SK-N-SH (cell line): ENCODE results near the gene KLHL28. TPM values are rescaled to one million over a fixed set of nuclear protein-coding genes. Genes with fewer than 3 reads are reported as not detected.

Experiments
- CTCF ChIA-PET: fragments of 300-600, 350-600 bp; formaldehyde crosslinking; extraction: SDS; loops from one replicate; lab custom pipeline; 2021; lab: Yijun Ruan, JAX
- POLR2A ChIA-PET: fragments of 350-600 bp; sonication (Branson Sonifier 250); formaldehyde crosslinking; extraction: SDS; loops from one replicate; lab custom pipeline; 2020; ENCODE audit warnings: antibody characterized with exemption, inconsistent platforms; lab: Yijun Ruan, JAX
- DNase-seq: peaks from one replicate; pipeline ENCODE4 v3.0.0; 2012
- H2AFZ ChIP-seq: fragments of 200-600 bp; sonication (generic); 2 replicates; pipeline ENCODE4 v1.8.1; 2016; ENCODE audit warnings: antibody characterized with exemption, mild to moderate bottlenecking, low read depth
- H3F3A ChIP-seq: fragments of 200-600 bp; sonication (generic); replicated peaks from 2 replicates; pipeline ENCODE3; 2016; ENCODE audit warnings: antibody characterized with exemption, mild to moderate bottlenecking; ENCODE audit not compliant: insufficient read depth
- H3K27ac ChIP-seq, 2 experiments: fragments of 200-500 bp in 1 of 2; fragments of 200-600 bp in 1 of 2; sonication (Bioruptor generic) in 1 of 2; sonication (generic), shearing (Covaris generic) in 1 of 2; 2 replicates each; pipeline versions ENCODE4 v1.5.1 to v1.6.1; 2014 to 2016; ENCODE audit warnings: low read depth in 2 of 2, inconsistent platforms in 1 of 2, low read length in 1 of 2, mild to moderate bottlenecking in 1 of 2, mixed read lengths in 1 of 2
- H3K27me3 ChIP-seq: fragments of 200-600 bp; sonication (generic), shearing (Covaris generic); 2 replicates; pipeline ENCODE4 v1.6.1; 2016; ENCODE audit warnings: mixed run types; ENCODE audit not compliant: insufficient read depth
- H3K36me3 ChIP-seq, 2 experiments: fragments of 200-500 bp in 1 of 2; fragments of 200-600 bp in 1 of 2; sonication (Bioruptor generic) in 1 of 2; sonication (generic) in 1 of 2; replicated peaks in 1 of 2; 2 replicates each; pipeline versions ENCODE3 to v1.5.1; 2014 to 2016; ENCODE audit warnings: low read length in 1 of 2, mild to moderate bottlenecking in 1 of 2; ENCODE audit not compliant: insufficient read depth in 2 of 2, control insufficient read depth in 1 of 2
- H3K4me1 ChIP-seq, 2 experiments: fragments of 200-500 bp in 1 of 2; fragments of 200-600 bp in 1 of 2; sonication (Bioruptor generic) in 1 of 2; sonication (generic), shearing (Covaris generic) in 1 of 2; 2 replicates each; pipeline versions ENCODE4 v1.5.1 to v1.6.1; 2014 to 2016; ENCODE audit warnings: low read depth in 1 of 2, low read length in 1 of 2, mixed run types in 1 of 2; ENCODE audit not compliant: insufficient read depth in 2 of 2, control insufficient read depth in 1 of 2
- H3K4me2 ChIP-seq: fragments of 200-600 bp; sonication (generic), shearing (Covaris generic); 2 replicates; pipeline ENCODE4 v1.6.1; 2017; ENCODE audit warnings: mixed run types
- H3K4me3 ChIP-seq, 2 experiments: fragments of 200-500 bp in 1 of 2; fragments of 200-600 bp in 1 of 2; sonication (Bioruptor generic) in 1 of 2; sonication (generic), shearing (Covaris generic) in 1 of 2; 2 replicates each; pipeline versions ENCODE4 v1.5.1 to v1.8.1; 2014 to 2016; ENCODE audit warnings: low read depth in 2 of 2, inconsistent platforms in 1 of 2, low read length in 1 of 2, mild to moderate bottlenecking in 1 of 2, mixed read lengths in 1 of 2, moderate library complexity in 1 of 2
- H3K79me2 ChIP-seq: fragments of 200-600 bp; sonication (generic); 2 replicates; pipeline ENCODE4 v1.8.1; 2017; ENCODE audit warnings: mild to moderate bottlenecking; ENCODE audit not compliant: insufficient read depth
- H3K9ac ChIP-seq: fragments of 200-600 bp; sonication (generic); 2 replicates; pipeline ENCODE4 v1.6.1; 2017; ENCODE audit warnings: mixed run types
- H3K9me2 ChIP-seq: fragments of 200-600 bp; sonication (generic); 2 replicates; pipeline ENCODE4 v1.6.1; 2017; ENCODE audit warnings: mixed run types
- H3K9me3 ChIP-seq: fragments of 200-600 bp; sonication (generic); 2 replicates; pipeline ENCODE4 v1.6.1; 2017; ENCODE audit warnings: mixed run types, mild to moderate bottlenecking, moderate library complexity
- H4K20me1 ChIP-seq: fragments of 200-600 bp; sonication (generic); 2 replicates; pipeline ENCODE4 v1.6.1; 2017; ENCODE audit warnings: mild to moderate bottlenecking, mixed run types; ENCODE audit not compliant: insufficient read depth
- CHD2 ChIP-seq: fragments of 150-350 bp; IDR thresholded peaks from 2 replicates; pipeline ENCODE4 v1.6.1; 2018; ENCODE audit warnings: low read length; ENCODE audit not compliant: partially characterized antibody
- ELF1 ChIP-seq: IDR thresholded peaks from 2 replicates; pipeline ENCODE4 v1.4.0; 2012
- EP300 ChIP-seq, 2 experiments: IDR thresholded peaks; 2 replicates each; pipeline versions ENCODE4 v1.4.0 to v1.6.1; 2012; ENCODE audit warnings: borderline replicate concordance in 1 of 2, low read depth in 1 of 2, low read length in 1 of 2
- FOSL2 ChIP-seq: IDR thresholded peaks from 2 replicates; pipeline ENCODE4 v1.4.0; 2012; ENCODE audit warnings: low read depth, mild to moderate bottlenecking, moderate library complexity, borderline replicate concordance
- FOXJ3 ChIP-seq: sonication (generic); formaldehyde crosslinking; IDR thresholded peaks from 2 replicates; pipeline ENCODE4 v1.5.1; 2020; ENCODE audit warnings: mild to moderate bottlenecking, missing genetic modification reagents
- GATA2 ChIP-seq: sonication (generic); formaldehyde crosslinking; IDR thresholded peaks from 2 replicates; pipeline ENCODE4 v1.5.0; 2020; ENCODE audit warnings: mild to moderate bottlenecking, missing genetic modification reagents
- NFIC ChIP-seq: IDR thresholded peaks from 2 replicates; pipeline ENCODE4 v1.4.0; 2012; ENCODE audit warnings: borderline replicate concordance
- POLR2AphosphoS5 ChIP-seq: IDR thresholded peaks from 2 replicates; pipeline ENCODE4 v1.6.1; 2012; ENCODE audit warnings: low read depth, low read length
- RAD21 ChIP-seq: IDR thresholded peaks from 2 replicates; pipeline ENCODE4 v1.6.1; 2012; ENCODE audit warnings: mild to moderate bottlenecking, low read length
- RFX5 ChIP-seq: IDR thresholded peaks from 2 replicates; pipeline ENCODE4 v1.6.1; 2012; ENCODE audit warnings: mild to moderate bottlenecking, improper control_type of control experiment, low read length
- SIN3A ChIP-seq: IDR thresholded peaks from 2 replicates; pipeline ENCODE4 v1.6.1; 2012; ENCODE audit warnings: low read depth, mild to moderate bottlenecking, low read length, moderate library complexity, borderline replicate concordance
- YY1 ChIP-seq: IDR thresholded peaks from 2 replicates; pipeline ENCODE4 v1.4.0; 2012; ENCODE audit warnings: low read depth, mild to moderate bottlenecking
- WGBS: methylation state at CpG from one replicate; pipeline ENCODE4 v1.1.6; 2017; ENCODE audit warnings: low lambda C conversion rate; 5-methylcytosine and 5-hydroxymethylcytosine counted together
- polyA plus RNA-seq, 3 experiments: library from polyadenylated mRNA; depleted of rRNA; stranded (reverse); fragments of >200 nt; gene quantifications; 2 replicates each; pipeline ENCODE4 v1.2.3, GENCODE V29; 2012
- TF ChIP-seq, protein P1 (sequence below): IDR thresholded peaks from 2 replicates; pipeline ENCODE4; 2012
- TF ChIP-seq, protein P2 (sequence below): fragments of 200-600 bp; sonication (generic); IDR thresholded peaks from 2 replicates; pipeline ENCODE4 v1.6.1; 2017; ENCODE audit warnings: antibody characterized with exemption, mild to moderate bottlenecking, moderate library complexity
- TF ChIP-seq, protein P3 (sequence below): IDR thresholded peaks from 2 replicates; pipeline ENCODE4 v1.4.0; 2012; ENCODE audit warnings: low read depth

KLHL28 gene
- polyA plus RNA-seq, 1 of the 3 experiments (the other 2 are of a cell fraction): 0.72 TPM

DNA sequence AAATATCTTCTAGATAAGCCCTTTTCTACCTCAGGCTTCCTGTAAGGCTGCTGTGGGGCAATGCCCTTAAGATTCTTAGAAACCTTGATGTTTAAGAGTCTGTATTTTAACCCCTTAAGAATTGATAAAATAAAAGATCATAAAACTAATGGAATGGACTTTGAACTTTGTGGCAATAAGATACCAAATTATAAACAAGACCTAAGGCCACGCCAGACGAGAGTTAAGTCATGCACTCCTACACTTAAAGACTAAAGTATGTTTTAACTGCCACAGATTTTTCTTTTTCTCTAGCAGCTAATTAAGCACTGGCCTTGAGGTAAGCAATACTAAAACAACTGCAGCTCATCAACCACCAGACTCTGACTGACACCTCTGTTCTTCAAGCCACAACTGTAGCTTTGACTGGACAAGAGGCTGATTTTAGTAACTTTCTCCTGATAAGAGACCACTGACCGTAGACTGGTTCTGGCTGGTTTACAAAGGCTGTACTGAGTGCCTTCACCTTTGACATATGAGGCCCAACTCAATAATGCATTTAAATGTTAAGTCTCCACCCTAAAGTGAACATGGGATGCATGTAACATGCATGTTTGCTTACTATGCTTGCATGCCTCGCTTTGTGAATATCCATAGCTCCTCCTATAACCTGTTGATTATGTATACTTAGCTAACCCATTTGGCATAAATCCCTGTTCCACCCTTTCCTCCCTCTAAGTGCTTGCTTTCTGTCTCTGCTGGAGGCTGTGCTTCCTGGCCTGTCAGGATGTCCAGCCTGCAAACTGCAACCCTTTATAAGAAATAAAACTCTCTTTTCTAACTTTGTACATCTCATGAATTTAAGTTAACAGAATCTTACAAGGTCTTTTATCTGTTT is 71.9 kb downstream of the KLHL28 start:
- no peaks in the 10 kb centered on the region for H3K79me2 ChIP-seq
- H2AFZ ChIP-seq: no peak overlapping the region
- no peaks in the 10 kb centered on the region for H3K36me3 ChIP-seq
- WGBS: 47% methylated on average over 3 of the region's 4 CpGs
- CTCF ChIA-PET: no interaction called here
- no peak overlapping the region for H3K27ac ChIP-seq
- H3K4me3 ChIP-seq: no peak overlapping the region
- no peaks in the 10 kb centered on the region for H3K9me3 ChIP-seq
- no peaks in the 10 kb centered on the region for H3F3A ChIP-seq
- H3K9ac ChIP-seq: no peak overlapping the region
- H3K9me2 ChIP-seq: no peaks in the 10 kb centered on the region
- H3K4me2 ChIP-seq: no peak overlapping the region
- H3K27me3 ChIP-seq: no peaks in the 10 kb centered on the region
- DNase-seq: no peak
- POLR2A ChIA-PET: no interaction called here
- H4K20me1 ChIP-seq: no peaks in the 10 kb centered on the region
- no peak for TF ChIP-seq CHD2
- TF ChIP-seq, protein P1, sequence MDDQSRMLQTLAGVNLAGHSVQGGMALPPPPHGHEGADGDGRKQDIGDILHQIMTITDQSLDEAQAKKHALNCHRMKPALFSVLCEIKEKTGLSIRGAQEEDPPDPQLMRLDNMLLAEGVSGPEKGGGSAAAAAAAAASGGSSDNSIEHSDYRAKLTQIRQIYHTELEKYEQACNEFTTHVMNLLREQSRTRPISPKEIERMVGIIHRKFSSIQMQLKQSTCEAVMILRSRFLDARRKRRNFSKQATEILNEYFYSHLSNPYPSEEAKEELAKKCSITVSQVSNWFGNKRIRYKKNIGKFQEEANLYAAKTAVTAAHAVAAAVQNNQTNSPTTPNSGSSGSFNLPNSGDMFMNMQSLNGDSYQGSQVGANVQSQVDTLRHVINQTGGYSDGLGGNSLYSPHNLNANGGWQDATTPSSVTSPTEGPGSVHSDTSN: no peak
- TF ChIP-seq GATA2: no peak
- TF ChIP-seq ELF1: no peak
- no peak for TF ChIP-seq EP300 (IDR thresholded peaks at IDR 0.05; ENCODE audit: borderline replicate concordance in 1 of 2, low read depth in 1 of 2, low read length in 1 of 2)
- TF ChIP-seq, protein P2, sequence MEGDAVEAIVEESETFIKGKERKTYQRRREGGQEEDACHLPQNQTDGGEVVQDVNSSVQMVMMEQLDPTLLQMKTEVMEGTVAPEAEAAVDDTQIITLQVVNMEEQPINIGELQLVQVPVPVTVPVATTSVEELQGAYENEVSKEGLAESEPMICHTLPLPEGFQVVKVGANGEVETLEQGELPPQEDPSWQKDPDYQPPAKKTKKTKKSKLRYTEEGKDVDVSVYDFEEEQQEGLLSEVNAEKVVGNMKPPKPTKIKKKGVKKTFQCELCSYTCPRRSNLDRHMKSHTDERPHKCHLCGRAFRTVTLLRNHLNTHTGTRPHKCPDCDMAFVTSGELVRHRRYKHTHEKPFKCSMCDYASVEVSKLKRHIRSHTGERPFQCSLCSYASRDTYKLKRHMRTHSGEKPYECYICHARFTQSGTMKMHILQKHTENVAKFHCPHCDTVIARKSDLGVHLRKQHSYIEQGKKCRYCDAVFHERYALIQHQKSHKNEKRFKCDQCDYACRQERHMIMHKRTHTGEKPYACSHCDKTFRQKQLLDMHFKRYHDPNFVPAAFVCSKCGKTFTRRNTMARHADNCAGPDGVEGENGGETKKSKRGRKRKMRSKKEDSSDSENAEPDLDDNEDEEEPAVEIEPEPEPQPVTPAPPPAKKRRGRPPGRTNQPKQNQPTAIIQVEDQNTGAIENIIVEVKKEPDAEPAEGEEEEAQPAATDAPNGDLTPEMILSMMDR: no peak
- TF ChIP-seq SIN3A: no peak
- no peak for TF ChIP-seq RFX5
- no peaks in the 10 kb centered on the region for H3K4me1 ChIP-seq

DNA sequence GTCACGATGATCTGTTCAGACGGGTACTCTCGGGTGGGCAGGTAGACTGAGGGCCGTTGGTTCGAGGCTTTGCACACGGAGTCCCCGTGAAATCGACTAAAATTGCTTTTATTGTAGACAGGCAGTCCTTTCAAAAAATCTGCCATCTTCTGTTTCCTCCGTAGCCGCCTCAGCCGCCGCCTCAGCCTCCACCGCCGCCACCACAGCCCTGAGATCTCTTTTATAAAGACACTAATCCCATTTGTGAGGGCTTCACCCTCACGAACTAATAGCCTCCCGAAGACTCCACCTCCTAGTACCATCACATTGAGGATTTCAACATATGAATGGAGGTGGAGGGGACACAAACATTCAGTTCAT is 74.2 kb downstream of the KLHL28 start:
- Histone ChIP-seq H3K9ac (no peak overlapping the region), H3K79me2 (no peaks in the 10 kb centered on the region), H3K4me1 (no peaks in the 10 kb centered on the region), H3K27ac (no peak overlapping the region), H3K9me3 (no peaks in the 10 kb centered on the region), H3K36me3 (no peaks in the 10 kb centered on the region), H3K9me2 (no peaks in the 10 kb centered on the region), H3K4me3 (no peak overlapping the region), H4K20me1 (no peaks in the 10 kb centered on the region), H3K4me2 (no peak overlapping the region), H2AFZ (no peak overlapping the region), H3K27me3 (no peaks in the 10 kb centered on the region), H3F3A (no peaks in the 10 kb centered on the region)
- ChIA-PET POLR2A (no interaction called here), CTCF (no interaction called here)
- DNase-seq: no peak
- WGBS: 59% methylated on average over 15 of the region's 16 CpGs
- TF ChIP-seq, protein P2: no peak
- TF ChIP-seq RAD21 (no peak), CHD2 (no peak), NFIC (no peak), YY1 (no peak), FOSL2 (no peak), FOXJ3 (CRISPR knock-in tag) (no peak), POLR2AphosphoS5 (no peak)
- TF ChIP-seq, protein P3, sequence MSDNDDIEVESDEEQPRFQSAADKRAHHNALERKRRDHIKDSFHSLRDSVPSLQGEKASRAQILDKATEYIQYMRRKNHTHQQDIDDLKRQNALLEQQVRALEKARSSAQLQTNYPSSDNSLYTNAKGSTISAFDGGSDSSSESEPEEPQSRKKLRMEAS: no peak
